ENCODE results near the gene RSRC1.

DNA sequence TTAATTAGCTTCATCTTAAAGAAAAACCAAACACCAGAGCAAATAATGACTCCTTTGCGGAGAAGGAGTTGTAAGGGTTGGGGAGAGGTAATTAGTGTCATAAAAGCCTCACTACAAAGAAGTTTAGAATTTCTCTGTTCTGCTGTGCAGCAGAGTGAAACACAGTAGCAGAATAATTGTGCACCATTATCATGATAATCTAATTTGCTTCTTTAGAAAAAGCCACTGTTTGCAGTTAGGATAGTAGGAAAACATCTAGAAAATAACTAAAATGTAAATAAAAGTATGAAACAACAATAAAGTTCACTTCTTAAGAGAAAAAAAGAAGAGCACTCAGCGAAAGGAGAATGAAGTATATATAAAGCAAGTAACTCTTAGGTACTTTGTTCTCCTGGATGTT is 9.2 kb upstream of the RSRC1 start:
- TF ChIP-seq, protein P1, sequence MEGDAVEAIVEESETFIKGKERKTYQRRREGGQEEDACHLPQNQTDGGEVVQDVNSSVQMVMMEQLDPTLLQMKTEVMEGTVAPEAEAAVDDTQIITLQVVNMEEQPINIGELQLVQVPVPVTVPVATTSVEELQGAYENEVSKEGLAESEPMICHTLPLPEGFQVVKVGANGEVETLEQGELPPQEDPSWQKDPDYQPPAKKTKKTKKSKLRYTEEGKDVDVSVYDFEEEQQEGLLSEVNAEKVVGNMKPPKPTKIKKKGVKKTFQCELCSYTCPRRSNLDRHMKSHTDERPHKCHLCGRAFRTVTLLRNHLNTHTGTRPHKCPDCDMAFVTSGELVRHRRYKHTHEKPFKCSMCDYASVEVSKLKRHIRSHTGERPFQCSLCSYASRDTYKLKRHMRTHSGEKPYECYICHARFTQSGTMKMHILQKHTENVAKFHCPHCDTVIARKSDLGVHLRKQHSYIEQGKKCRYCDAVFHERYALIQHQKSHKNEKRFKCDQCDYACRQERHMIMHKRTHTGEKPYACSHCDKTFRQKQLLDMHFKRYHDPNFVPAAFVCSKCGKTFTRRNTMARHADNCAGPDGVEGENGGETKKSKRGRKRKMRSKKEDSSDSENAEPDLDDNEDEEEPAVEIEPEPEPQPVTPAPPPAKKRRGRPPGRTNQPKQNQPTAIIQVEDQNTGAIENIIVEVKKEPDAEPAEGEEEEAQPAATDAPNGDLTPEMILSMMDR (conservative IDR thresholded peaks at IDR 0.05; ENCODE audit: low read length), result no peak
- TF ChIP-seq EZH2phosphoT487 (IDR thresholded peaks at IDR 0.05; ENCODE audit: borderline replicate concordance, low read depth, low read length), result no peak
